Thoracic aorta (tissue), 2 donors: ENCODE data around the gene TBATA. TPM values are rescaled to one million over a fixed set of nuclear protein-coding genes. Genes with fewer than 3 reads are reported as not detected.

Experiments used
- ATAC-seq: fragments of 150-250 bp; one replicate; pipeline ENCODE4 v1.8.0; 2017; ENCODE audit warnings: low read depth; ENCODE audit not compliant: insufficient number of reproducible peaks, low FRiP score
- DNase-seq: peaks from one replicate; pipeline ENCODE4 v3.0.0-alpha.2; 2020; ENCODE audit warnings: low spot score
- H3K27ac ChIP-seq, 2 donors: fragments of 200-600 bp; sonication (generic); 1 replicate in 1 of 2; 2 replicates in 1 of 2; pipeline ENCODE4 v1.5.1; 2016; ENCODE audit warnings: mild to moderate bottlenecking in 2 of 2, moderate library complexity in 2 of 2
- H3K27me3 ChIP-seq: fragments of 200-600 bp; sonication (generic); replicated peaks from 2 replicates; pipeline ENCODE4 v1.6.0; 2016; ENCODE audit warnings: mild to moderate bottlenecking; ENCODE audit not compliant: insufficient read depth
- H3K36me3 ChIP-seq: fragments of 200-600 bp; sonication (generic); one replicate; pipeline ENCODE4 v1.5.1; 2016
- H3K4me1 ChIP-seq, 2 donors: fragments of 200-600 bp; sonication (generic); 1 replicate in 1 of 2; 2 replicates in 1 of 2; pipeline versions ENCODE4 v1.5.1 to v1.6.0; 2016; ENCODE audit warnings: low read depth in 2 of 2, mild to moderate bottlenecking in 1 of 2; ENCODE audit not compliant: control insufficient read depth in 1 of 2
- H3K4me3 ChIP-seq: fragments of 200-600 bp; sonication (generic); 2 replicates; pipeline ENCODE4 v1.5.1; 2016; ENCODE audit warnings: mild to moderate bottlenecking
- H3K9me3 ChIP-seq: fragments of 200-600 bp; sonication (generic); 2 replicates; pipeline ENCODE4 v1.5.1; 2016
- CTCF ChIP-seq: fragments of 200-600 bp; sonication (generic); IDR thresholded peaks from one replicate; pipeline ENCODE4 v1.5.1; 2019; ENCODE audit warnings: antibody characterized with exemption
- total RNA-seq, 2 donors: library from RNA; depleted of rRNA; stranded (reverse); fragments of >200 nt; gene quantifications; one replicate each; pipeline versions ENCODE4 v1.1.0 to v1.2.3, GENCODE V29; 2016

Gene TBATA
- total RNA-seq, 2 donors from 2014 or later: not detected

GRCh38 chr10:70726909-70727495 is 58.2 kb downstream of the TBATA start:
- no peak for TF ChIP-seq CTCF
- no peak for DNase-seq
- no peak overlapping the region for H3K27ac ChIP-seq
- no peak for ATAC-seq
- H3K9me3 ChIP-seq: no peaks in the 10 kb centered on the region
- no peaks in the 10 kb centered on the region for H3K36me3 ChIP-seq
- H3K4me1 ChIP-seq: no peaks in the 10 kb centered on the region
- no peak overlapping the region for H3K4me3 ChIP-seq
- H3K27me3 ChIP-seq: no peaks in the 10 kb centered on the region

- TF ChIP-seq CTCF: no peak
- H3K4me3 ChIP-seq: no peak overlapping the region
- no peaks in the 10 kb centered on the region for H3K9me3 ChIP-seq
- H3K27ac ChIP-seq: no peak overlapping the region
- no peaks in the 10 kb centered on the region for H3K4me1 ChIP-seq
- H3K36me3 ChIP-seq: no peaks in the 10 kb centered on the region
- DNase-seq: no peak
- H3K27me3 ChIP-seq: no peaks in the 10 kb centered on the region
- ATAC-seq: no peak
These were observed 61.4 kb downstream of the TBATA start for GRCh38 chr10:70723771-70724170.

GRCh38 chr10:70722820-70723424 is 62.3 kb downstream of the TBATA start:
- no peak overlapping the region for H3K27ac ChIP-seq
- ATAC-seq (no peak), DNase-seq (no peak)
- no peak overlapping the region for H3K4me3 ChIP-seq
- no peak for TF ChIP-seq CTCF
- no peaks in the 10 kb centered on the region for H3K9me3 ChIP-seq
- no peaks in the 10 kb centered on the region for H3K36me3 ChIP-seq
- H3K4me1 ChIP-seq: no peaks in the 10 kb centered on the region
- no peaks in the 10 kb centered on the region for H3K27me3 ChIP-seq

Other genes with a start within 250 kb of the TBATA start
- 1 to 10 TPM; 3.7 to 5.4 TPM for gene PRF1, start 182.6 kb downstream of the TBATA start, total RNA-seq
- gene ADAMTS14, start 112.9 kb downstream of the TBATA start, total RNA-seq: 1 to 10 TPM in 1 of 2 donors, not detected in 1; 1.3 TPM
- 10 to 100 TPM; 15.0 to 26.0 TPM for gene SGPL1, start 30.6 kb upstream of the TBATA start, total RNA-seq
- gene PCBD1, start 103.2 kb upstream of the TBATA start, total RNA-seq: 10 to 100 TPM; 12.8 to 36.0 TPM